GM12892 (cell line): ENCODE data around the gene CACNA1G.

Source experiments
- POLR2A ChIP-seq: IDR thresholded peaks from 2 replicates; pipeline ENCODE4 v1.6.1; 2011; ENCODE audit warnings: low read depth, low read length, control low read depth
- POLR2AphosphoS5 ChIP-seq: IDR thresholded peaks from 2 replicates; pipeline ENCODE4 v1.6.1; 2011; ENCODE audit warnings: low read depth, low read length, control low read depth

DNA sequence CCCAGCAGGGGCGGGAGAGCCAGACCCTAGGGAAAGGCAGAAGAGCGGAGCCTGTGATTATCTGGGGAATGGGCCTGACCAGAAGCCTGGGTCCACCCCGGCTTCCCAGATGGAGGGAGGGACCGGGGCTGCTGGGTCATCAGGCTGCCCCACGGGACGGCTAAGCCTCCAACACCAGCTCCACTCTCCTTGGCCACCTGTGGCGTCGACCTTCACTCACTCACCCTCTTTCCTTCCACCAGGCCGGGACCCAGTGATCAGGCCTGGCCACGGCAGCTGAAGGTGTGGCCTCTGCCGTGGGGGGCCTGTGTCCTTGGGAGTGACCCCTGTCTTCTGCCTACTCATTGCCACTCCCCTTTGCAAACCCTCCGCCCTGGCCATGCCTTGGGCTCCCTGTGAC is 51.8 kb downstream of the CACNA1G start:
- no peak for TF ChIP-seq POLR2A
- TF ChIP-seq POLR2AphosphoS5: no peak
